ENCODE data around the gene ADSS1. TPM values are rescaled to one million over a fixed set of nuclear protein-coding genes. Genes with fewer than 3 reads are reported as not detected.

ADSS1 gene
- 1 to 10 TPM; 1.4 to 1.5 TPM for total RNA-seq
- 1.6 TPM for polyA plus RNA-seq

GRCh38 chr14:104723651-104724406 is at the start of gene ADSS1:
TSS of gene ADSS1 (plus strand) at chr14:104724229. CDS start at chr14:104724271, 42 bp downstream.
- Mint-ChIP-seq H3K4me1 (peaks cover 0 to 3% (median 0%) of the 10 kb centered on the region in 3 donors), H3K27me3 (no peaks in the 10 kb centered on the region), H3K9me3 (no peaks in the 10 kb centered on the region), H3K4me3 (peak within 1 kb of the TSS; percentile 48 to 80 (median 66)), H3K27ac (peak within 1 kb of the TSS in 1 of 8 donors; percentile 92), H3K36me3 (peaks cover 0 to 1% (median 0%) of the 10 kb centered on the region in 3 donors)
- Histone ChIP-seq H3K9me3 (ENCODE audit: low read length) (no peaks in the 10 kb centered on the region), H3K36me3 (ENCODE audit: insufficient read depth, low read length) (no peaks in the 10 kb centered on the region), H3K4me3 (ENCODE audit: low read length) (peak within 1 kb of the TSS; percentile 70), H3K4me1 (ENCODE audit: insufficient read depth, low read length) (peaks cover 6% of the 10 kb centered on the region), H3K27ac (ENCODE audit: low read depth, low read length) (peak within 1 kb of the TSS; percentile 24), H3K27me3 (ENCODE audit: insufficient read depth, low read length, poor library complexity, severe bottlenecking) (no peaks in the 10 kb centered on the region)
- peak; percentile 55 to 73 (median 59) for DNase-seq
- POLR2A ChIA-PET, result no interaction called here
- CTCF ChIA-PET, result interaction anchor here (0.7 to 1.4 kb wide), 6 partner anchors 10 to 107 kb away, joined by 3 to 4 read pairs (median 3); no protein-coding TSS in a partner anchor

- H3K9me3 Mint-ChIP-seq, result no peaks in the 10 kb centered on the region
- peaks cover 0 to 18% (median 6%) of the 10 kb centered on the region in 3 donors for H3K4me1 Mint-ChIP-seq
- H3K4me3 Mint-ChIP-seq, result peak overlapping the region in 2 of 7 donors; percentile 63 to 72
- no peaks in the 10 kb centered on the region for H3K36me3 Mint-ChIP-seq
- no peak overlapping the region for H3K27ac ChIP-seq (ENCODE audit: low read depth, low read length)
- ChIA-PET CTCF (interaction anchor here (2.1 kb wide), 1 partner anchor 34 kb away, joined by 5 read pairs; no protein-coding TSS in a partner anchor), POLR2A (no interaction called here)
- H3K9me3 ChIP-seq (ENCODE audit: low read length), result no peaks in the 10 kb centered on the region
- no peak for DNase-seq
- no peaks in the 10 kb centered on the region for H3K27me3 ChIP-seq (ENCODE audit: insufficient read depth, low read length, poor library complexity, severe bottlenecking)
- peaks cover 20% of the 10 kb centered on the region for H3K4me1 ChIP-seq (ENCODE audit: insufficient read depth, low read length)
- no peaks in the 10 kb centered on the region for H3K36me3 ChIP-seq (ENCODE audit: insufficient read depth, low read length)
- H3K27me3 Mint-ChIP-seq, result peaks cover 0 to 3% of the 10 kb centered on the region in 2 donors
- no peak overlapping the region for H3K27ac Mint-ChIP-seq
- H3K4me3 ChIP-seq (ENCODE audit: low read length), result no peak overlapping the region
These were observed 48.6 kb upstream of the ADSS1 start for GRCh38 chr14:104675447-104675846.

GRCh38 chr14:104676130-104676693 is 47.8 kb upstream of the ADSS1 start:
- POLR2A ChIA-PET, result interaction anchor here (1.7 kb wide), 1 partner anchor 33 kb away, joined by 6 read pairs; no protein-coding TSS in a partner anchor
- Histone ChIP-seq H3K4me3 (ENCODE audit: low read length) (no peak overlapping the region), H3K9me3 (ENCODE audit: low read length) (no peaks in the 10 kb centered on the region), H3K27ac (ENCODE audit: low read depth, low read length) (no peak overlapping the region), H3K4me1 (ENCODE audit: insufficient read depth, low read length) (peaks cover 20% of the 10 kb centered on the region), H3K36me3 (ENCODE audit: insufficient read depth, low read length) (no peaks in the 10 kb centered on the region), H3K27me3 (ENCODE audit: insufficient read depth, low read length, poor library complexity, severe bottlenecking) (no peaks in the 10 kb centered on the region)
- Mint-ChIP-seq H3K27ac (no peak overlapping the region), H3K27me3 (peaks cover 0 to 3% of the 10 kb centered on the region in 2 donors), H3K4me1 (peaks cover 0 to 18% (median 6%) of the 10 kb centered on the region in 3 donors), H3K9me3 (no peaks in the 10 kb centered on the region), H3K4me3 (peak overlapping the region in 1 of 7 donors; percentile 10), H3K36me3 (no peaks in the 10 kb centered on the region)
- CTCF ChIA-PET, result interaction anchor here (2.1 kb wide), 1 partner anchor 33 kb away, joined by 5 read pairs; no protein-coding TSS in a partner anchor
- DNase-seq, result no peak

- ChIA-PET POLR2A (interaction anchor here (1.0 to 1.7 kb wide), 3 partner anchors 13 to 32 kb away, joined by 3 to 6 read pairs (median 3); partner anchors contain the start of gene INF2), CTCF (interaction anchor here (1.3 to 3.3 kb wide), 5 partner anchors 11 to 32 kb away, joined by 6 to 11 read pairs (median 8); partner anchors contain the start of gene INF2)
- peaks cover 0 to 3% of the 10 kb centered on the region in 2 donors for H3K27me3 Mint-ChIP-seq
- H3K27ac ChIP-seq (ENCODE audit: low read depth, low read length), result peak overlapping the region; percentile 43
- peak in 1 of 5 donors; percentile 25 for DNase-seq
- peak overlapping the region; percentile 67 for H3K4me3 ChIP-seq (ENCODE audit: low read length)
- peaks cover 0 to 18% (median 6%) of the 10 kb centered on the region in 3 donors for H3K4me1 Mint-ChIP-seq
- H3K9me3 Mint-ChIP-seq, result no peaks in the 10 kb centered on the region
- peaks cover 20% of the 10 kb centered on the region for H3K4me1 ChIP-seq (ENCODE audit: insufficient read depth, low read length)
- no peaks in the 10 kb centered on the region for H3K36me3 Mint-ChIP-seq
- H3K27ac Mint-ChIP-seq, result peak overlapping the region in 4 of 8 donors; percentile 15 to 70 (median 54)
- peak overlapping the region; percentile 8 to 92 (median 74) for H3K4me3 Mint-ChIP-seq
- H3K36me3 ChIP-seq (ENCODE audit: insufficient read depth, low read length), result no peaks in the 10 kb centered on the region
- H3K27me3 ChIP-seq (ENCODE audit: insufficient read depth, low read length, poor library complexity, severe bottlenecking), result no peaks in the 10 kb centered on the region
- H3K9me3 ChIP-seq (ENCODE audit: low read length), result no peaks in the 10 kb centered on the region
These were observed 47.1 kb upstream of the ADSS1 start for GRCh38 chr14:104676694-104677511.

GRCh38 chr14:104677512-104678332 is 46.3 kb upstream of the ADSS1 start:
- H3K9me3 ChIP-seq (ENCODE audit: low read length), result no peaks in the 10 kb centered on the region
- H3K4me3 Mint-ChIP-seq, result peak overlapping the region; percentile 27 to 92 (median 79)
- no peaks in the 10 kb centered on the region for H3K9me3 Mint-ChIP-seq
- peaks cover 0 to 3% of the 10 kb centered on the region in 2 donors for H3K27me3 Mint-ChIP-seq
- no peaks in the 10 kb centered on the region for H3K36me3 ChIP-seq (ENCODE audit: insufficient read depth, low read length)
- peaks cover 0 to 18% (median 6%) of the 10 kb centered on the region in 3 donors for H3K4me1 Mint-ChIP-seq
- H3K4me1 ChIP-seq (ENCODE audit: insufficient read depth, low read length), result peaks cover 20% of the 10 kb centered on the region
- peak overlapping the region in 4 of 8 donors; percentile 27 to 72 (median 34) for H3K27ac Mint-ChIP-seq
- peak overlapping the region; percentile 59 for H3K27ac ChIP-seq (ENCODE audit: low read depth, low read length)
- H3K4me3 ChIP-seq (ENCODE audit: low read length), result peak overlapping the region; percentile 67
- CTCF ChIA-PET, result interaction anchor here (1.3 to 3.3 kb wide), 5 partner anchors 10 to 31 kb away, joined by 6 to 11 read pairs (median 8); partner anchors contain the start of gene INF2
- no peaks in the 10 kb centered on the region for H3K27me3 ChIP-seq (ENCODE audit: insufficient read depth, low read length, poor library complexity, severe bottlenecking)
- POLR2A ChIA-PET, result interaction anchor here (1.0 to 1.7 kb wide), 3 partner anchors 12 to 31 kb away, joined by 3 to 6 read pairs (median 3); partner anchors contain the start of gene INF2
- no peaks in the 10 kb centered on the region for H3K36me3 Mint-ChIP-seq
- DNase-seq, result peak; percentile 40 to 73 (median 48)

GRCh38 chr14:104678346-104678745 is 45.7 kb upstream of the ADSS1 start:
- CTCF ChIA-PET, result interaction anchor here (1.3 to 3.3 kb wide), 5 partner anchors 10 to 31 kb away, joined by 6 to 11 read pairs (median 8); partner anchors contain the start of gene INF2

More at GRCh38 chr14:104678346-104678745, 45.7 kb upstream of the ADSS1 start:
- peak overlapping the region; percentile 67 for H3K4me3 ChIP-seq (ENCODE audit: low read length)
- H3K9me3 ChIP-seq (ENCODE audit: low read length), result no peaks in the 10 kb centered on the region
- H3K27me3 Mint-ChIP-seq, result peaks cover 0 to 3% of the 10 kb centered on the region in 2 donors
- H3K4me1 ChIP-seq (ENCODE audit: insufficient read depth, low read length), result peaks cover 20% of the 10 kb centered on the region
- H3K27ac Mint-ChIP-seq, result peak overlapping the region in 2 of 8 donors; percentile 27 to 72
- H3K27me3 ChIP-seq (ENCODE audit: insufficient read depth, low read length, poor library complexity, severe bottlenecking), result no peaks in the 10 kb centered on the region
- H3K27ac ChIP-seq (ENCODE audit: low read depth, low read length), result peak overlapping the region; percentile 59
- POLR2A ChIA-PET, result interaction anchor here (1.0 kb wide), 1 partner anchor 12 kb away, joined by 3 read pairs; the partner anchor contains the start of gene INF2
- no peaks in the 10 kb centered on the region for H3K36me3 Mint-ChIP-seq
- DNase-seq, result peak in 1 of 5 donors; percentile 26
- H3K4me1 Mint-ChIP-seq, result peaks cover 0 to 18% (median 6%) of the 10 kb centered on the region in 3 donors
- H3K36me3 ChIP-seq (ENCODE audit: insufficient read depth, low read length), result no peaks in the 10 kb centered on the region
- no peaks in the 10 kb centered on the region for H3K9me3 Mint-ChIP-seq
- peak overlapping the region; percentile 27 to 92 (median 79) for H3K4me3 Mint-ChIP-seq
